OCI-LY7 (cell line): ENCODE measurements around the gene HPF1. TPM values are rescaled to one million over a fixed set of nuclear protein-coding genes. Genes with fewer than 3 reads are reported as not detected.

ENCODE experiments used
- BruUV-seq: library from RNA; stranded (reverse); fragments of 400-500 nt; replicated peaks from 2 replicates; lab custom pipeline; 2021; lab: Mats Ljungman, UMichigan
- CTCF ChIA-PET: fragments of 300-600 bp; sonication (Branson Sonifier 250); formaldehyde crosslinking; loops from one replicate; lab custom pipeline; 2022; ENCODE audit warnings: antibody characterized with exemption; ENCODE audit not compliant: unreplicated experiment; lab: Charles Lee
- POLR2A ChIA-PET: fragments of 300-600 bp; sonication (Branson Sonifier 250); formaldehyde crosslinking; loops from one replicate; lab custom pipeline; 2022; ENCODE audit warnings: antibody characterized with exemption; lab: Charles Lee
- DNase-seq: peaks from one replicate; pipeline ENCODE4 v3.0.0-alpha.2; 2015; ENCODE audit warnings: low spot score
- H2AFZ ChIP-seq: fragments of 200-600 bp; sonication (generic), shearing (Covaris generic); 2 replicates; pipeline ENCODE4 v1.6.1; 2014; ENCODE audit warnings: mild to moderate bottlenecking, antibody characterized with exemption, low read length, moderate library complexity
- H3K27ac ChIP-seq: fragments of 200-600 bp; sonication (generic); 2 replicates; pipeline ENCODE4 v1.5.1; 2014; ENCODE audit warnings: mixed run types, low read depth, mild to moderate bottlenecking, moderate library complexity, low read length, inconsistent platforms; ENCODE audit not compliant: poor library complexity, severe bottlenecking
- H3K36me3 ChIP-seq: fragments of 200-600 bp; sonication (generic); 2 replicates; pipeline ENCODE4 v1.6.1; 2014; ENCODE audit warnings: mild to moderate bottlenecking, antibody characterized with exemption, low read length, moderate library complexity, mixed read lengths; ENCODE audit not compliant: insufficient read depth
- H3K4me1 ChIP-seq: fragments of 200-600 bp; sonication (generic); 2 replicates; pipeline ENCODE4 v1.5.1; 2014; ENCODE audit warnings: mild to moderate bottlenecking, low read length; ENCODE audit not compliant: insufficient read depth, poor library complexity, severe bottlenecking
- H3K4me2 ChIP-seq: fragments of 200-600 bp; sonication (generic); 2 replicates; pipeline ENCODE4 v1.6.1; 2014; ENCODE audit warnings: mild to moderate bottlenecking, low read length
- H3K4me3 ChIP-seq: fragments of 200-600 bp; sonication (generic); 2 replicates; pipeline ENCODE4 v1.5.1; 2014; ENCODE audit warnings: mild to moderate bottlenecking, low read depth, low read length; ENCODE audit not compliant: poor library complexity, severe bottlenecking
- H3K79me2 ChIP-seq: fragments of 200-600 bp; sonication (generic); 2 replicates; pipeline ENCODE4 v1.6.1; 2016; ENCODE audit warnings: low read depth, mild to moderate bottlenecking, low read length, moderate library complexity, mixed read lengths; ENCODE audit not compliant: insufficient read depth
- H3K9me2 ChIP-seq: fragments of 200-600 bp; sonication (generic); 2 replicates; pipeline ENCODE4 v1.6.1; 2016; ENCODE audit warnings: mild to moderate bottlenecking, low read length, mixed read lengths; ENCODE audit not compliant: insufficient read depth
- H3K9me3 ChIP-seq: fragments of 200-600 bp; sonication (generic); 2 replicates; pipeline ENCODE4 v1.6.1; 2014; ENCODE audit warnings: mild to moderate bottlenecking, mixed run types, low read length, mixed read lengths
- H4K20me1 ChIP-seq: fragments of 200-600 bp; sonication (generic); 2 replicates; pipeline ENCODE4 v1.6.1; 2014; ENCODE audit warnings: mild to moderate bottlenecking, antibody characterized with exemption, low read length, moderate library complexity, mixed read lengths; ENCODE audit not compliant: insufficient read depth
- CTCF ChIP-seq: fragments of 200-600 bp; sonication (generic); conservative IDR thresholded peaks from 2 replicates; pipeline ENCODE4 v1.5.1; 2014; ENCODE audit warnings: mild to moderate bottlenecking, antibody characterized with exemption, low read length, moderate library complexity, mixed read lengths
- EZH2phosphoT487 ChIP-seq: fragments of 200-600 bp; sonication (generic); IDR thresholded peaks from 2 replicates; pipeline ENCODE4 v1.6.1; 2018; ENCODE audit warnings: low read depth, borderline replicate concordance, mild to moderate bottlenecking, mixed run types, antibody characterized with exemption, low read length, moderate library complexity, mixed read lengths
- intact Hi-C: fragments of 100-400 bp; cut with micrococcal nuclease; formaldehyde crosslinking; loops from one replicate; pipeline ENCODE4 v1.10.0; 2022; ENCODE audit not compliant: unreplicated experiment
- total RNA-seq, 2 experiments: library from RNA; depleted of rRNA in 1 of 2; stranded (reverse); fragments of >200 nt in 1 of 2; shearing (Covaris generic) in 1 of 2; gene quantifications; 2 replicates each; pipeline ENCODE4 v1.2.3, GENCODE V29; 2014 to 2022

The HPF1 gene
- total RNA-seq, 2 experiments from 2014 or later: 11.8 to 29.5 TPM

- POLR2A ChIA-PET: no interaction called here
- intact Hi-C loops: no loop called here
- no peaks in the 10 kb centered on the region for H3K9me3 ChIP-seq
- TF ChIP-seq EZH2phosphoT487 (no peak), CTCF (no peak)
- TSS peak; percentile 3 for BruUV-seq
- no peaks in the 10 kb centered on the region for H3K4me1 ChIP-seq
- CTCF ChIA-PET: no interaction called here
- no peak for DNase-seq
- H3K4me2 ChIP-seq: no peak overlapping the region
- peaks cover 66% of the 10 kb centered on the region for H3K36me3 ChIP-seq
- no peaks in the 10 kb centered on the region for H3K9me2 ChIP-seq
- no peaks in the 10 kb centered on the region; the same call in 1 of the 2 replicates for H4K20me1 ChIP-seq
- no peak overlapping the region for H2AFZ ChIP-seq
- H3K79me2 ChIP-seq: no peaks in the 10 kb centered on the region
- H3K27ac ChIP-seq: no peak overlapping the region
- no peak overlapping the region for H3K4me3 ChIP-seq
Observed at GRCh38 chr4:169690787-169691186, 67.0 kb downstream of the HPF1 start.

- Histone ChIP-seq H3K4me1 (no peaks in the 10 kb centered on the region), H4K20me1 (no peaks in the 10 kb centered on the region), H3K27ac (no peak overlapping the region), H3K36me3 (peaks cover 71% of the 10 kb centered on the region), H2AFZ (no peak overlapping the region), H3K4me2 (no peak overlapping the region), H3K9me2 (no peaks in the 10 kb centered on the region), H3K4me3 (no peak overlapping the region), H3K9me3 (no peaks in the 10 kb centered on the region), H3K79me2 (no peaks in the 10 kb centered on the region)
- no TSS peak for BruUV-seq
- POLR2A ChIA-PET: interaction anchor here (0.6 to 0.7 kb wide), 2 partner anchors 22 to 456 kb away, joined by 3 to 5 read pairs; no protein-coding TSS in a partner anchor
- no peak for DNase-seq
- CTCF ChIA-PET: no interaction called here
- TF ChIP-seq CTCF: no peak
- no peak for TF ChIP-seq EZH2phosphoT487
- intact Hi-C loops: no loop called here
Observed at GRCh38 chr4:169689681-169690080, 68.1 kb downstream of the HPF1 start.

GRCh38 chr4:169682372-169683047, 75.2 kb downstream of the HPF1 start:
- POLR2A ChIA-PET: no interaction called here
- intact Hi-C loops: no loop called here

More at GRCh38 chr4:169682372-169683047, 75.2 kb downstream of the HPF1 start:
- CTCF ChIA-PET: no interaction called here
- no peak for DNase-seq
- Histone ChIP-seq H3K4me2 (no peak overlapping the region), H3K27ac (no peak overlapping the region), H3K9me2 (no peaks in the 10 kb centered on the region), H4K20me1 (no peaks in the 10 kb centered on the region), H2AFZ (no peak overlapping the region), H3K4me3 (no peak overlapping the region), H3K9me3 (peaks cover 6% of the 10 kb centered on the region), H3K4me1 (no peaks in the 10 kb centered on the region), H3K79me2 (peaks cover 6% of the 10 kb centered on the region; the same call in 1 of the 2 replicates), H3K36me3 (peaks cover 71% of the 10 kb centered on the region)
- no TSS peak for BruUV-seq
- TF ChIP-seq CTCF (no peak), EZH2phosphoT487 (no peak)
